GM23248 (cell line): ENCODE results near the gene MSH5. TPM values are rescaled to one million over a fixed set of nuclear protein-coding genes. Genes with fewer than 3 reads are reported as not detected.

Source experiments
- DNase-seq: peaks from one replicate; pipeline ENCODE4 v3.0.0-alpha.2; 2015
- H2AFZ ChIP-seq: fragments of 200-600 bp; sonication (generic); 2 replicates; pipeline ENCODE4 v1.6.1; 2016; ENCODE audit warnings: antibody characterized with exemption
- H3F3A ChIP-seq: fragments of 200-600 bp; sonication (generic); 2 replicates; pipeline ENCODE4 v1.6.1; 2016; ENCODE audit warnings: mild to moderate bottlenecking, antibody characterized with exemption, mixed run types; ENCODE audit not compliant: insufficient read depth
- H3K27ac ChIP-seq: fragments of 200-600 bp; sonication (generic); 2 replicates; pipeline ENCODE4 v1.5.1; 2016; ENCODE audit warnings: mild to moderate bottlenecking
- H3K27me3 ChIP-seq: fragments of 200-600 bp; sonication (generic); replicated peaks from 2 replicates; pipeline ENCODE4 v1.6.1; 2016; ENCODE audit warnings: mild to moderate bottlenecking; ENCODE audit not compliant: insufficient read depth
- H3K36me3 ChIP-seq: fragments of 200-600 bp; sonication (generic); 2 replicates; pipeline ENCODE4 v1.6.1; 2016; ENCODE audit warnings: low read depth, mild to moderate bottlenecking
- H3K4me1 ChIP-seq: fragments of 200-600 bp; sonication (generic); 2 replicates; pipeline ENCODE4 v1.6.1; 2016; ENCODE audit warnings: mild to moderate bottlenecking; ENCODE audit not compliant: insufficient read depth
- H3K4me2 ChIP-seq: fragments of 200-600 bp; sonication (generic); one replicate; pipeline ENCODE4 v1.6.1; 2016; ENCODE audit warnings: mild to moderate bottlenecking; ENCODE audit not compliant: unreplicated experiment
- H3K4me3 ChIP-seq: fragments of 200-600 bp; sonication (generic); 2 replicates; pipeline ENCODE4 v1.5.1; 2016; ENCODE audit warnings: mild to moderate bottlenecking
- H3K79me2 ChIP-seq: fragments of 200-600 bp; sonication (generic); 2 replicates; pipeline ENCODE4 v1.6.1; 2016; ENCODE audit warnings: mild to moderate bottlenecking; ENCODE audit not compliant: insufficient read depth
- H3K9ac ChIP-seq: fragments of 200-600 bp; sonication (generic); 2 replicates; pipeline ENCODE4 v1.6.1; 2016; ENCODE audit warnings: mild to moderate bottlenecking
- H3K9me2 ChIP-seq: fragments of 200-600 bp; sonication (generic); 2 replicates; pipeline ENCODE4 v1.6.1; 2016; ENCODE audit warnings: mixed run types, mild to moderate bottlenecking, moderate library complexity; ENCODE audit not compliant: insufficient read depth
- H3K9me3 ChIP-seq: fragments of 200-600 bp; sonication (generic); one replicate; pipeline ENCODE4 v1.6.1; 2017; ENCODE audit warnings: low read depth
- H4K20me1 ChIP-seq: fragments of 200-600 bp; sonication (generic); 2 replicates; pipeline ENCODE4 v1.6.0; 2016; ENCODE audit not compliant: insufficient read depth
- EZH2 ChIP-seq: fragments of 200-600 bp; sonication (generic); IDR thresholded peaks from 2 replicates; pipeline ENCODE4 v1.6.1; 2018; ENCODE audit warnings: antibody characterized with exemption, mild to moderate bottlenecking; ENCODE audit not compliant: insufficient read depth, poor library complexity, severe bottlenecking
- EZH2phosphoT487 ChIP-seq: fragments of 200-600 bp; sonication (generic); IDR thresholded peaks from 2 replicates; pipeline ENCODE4 v1.6.1; 2018; ENCODE audit warnings: antibody characterized with exemption, moderate library complexity, mild to moderate bottlenecking, low read depth; ENCODE audit not compliant: insufficient read depth
- WGBS, 2 experiments: methylation state at CpG; one replicate each; pipeline ENCODE4 v1.1.6; 2015 to 2017; ENCODE audit warnings: low lambda C conversion rate in 2 of 2, low coverage in 1 of 2; ENCODE audit errors: missing lambda C conversion rate in 2 of 2; 5-methylcytosine and 5-hydroxymethylcytosine counted together
- in situ Hi-C: fragments of 300-500 bp; cut with MboI; formaldehyde crosslinking; loops from 2 replicates; pipeline ENCODE4 v1.15.0; 2020
- polyA plus RNA-seq: library from polyadenylated mRNA; unstranded; fragments of >200 nt; fragmentation: Nextera tagmentation; extraction: Ambion mirVana; gene quantifications from 2 replicates; pipeline ENCODE4 v1.2.1, GENCODE V29; 2016
- total RNA-seq: library from RNA; depleted of rRNA; stranded (reverse); fragments of >200 nt; shearing (Covaris generic); gene quantifications from 2 replicates; pipeline ENCODE4 v1.2.3, GENCODE V29; 2014

The MSH5 gene
- total and polyA plus RNA-seq, 2 experiments from 2014 or later, result 2.9 to 4.3 TPM

DNA sequence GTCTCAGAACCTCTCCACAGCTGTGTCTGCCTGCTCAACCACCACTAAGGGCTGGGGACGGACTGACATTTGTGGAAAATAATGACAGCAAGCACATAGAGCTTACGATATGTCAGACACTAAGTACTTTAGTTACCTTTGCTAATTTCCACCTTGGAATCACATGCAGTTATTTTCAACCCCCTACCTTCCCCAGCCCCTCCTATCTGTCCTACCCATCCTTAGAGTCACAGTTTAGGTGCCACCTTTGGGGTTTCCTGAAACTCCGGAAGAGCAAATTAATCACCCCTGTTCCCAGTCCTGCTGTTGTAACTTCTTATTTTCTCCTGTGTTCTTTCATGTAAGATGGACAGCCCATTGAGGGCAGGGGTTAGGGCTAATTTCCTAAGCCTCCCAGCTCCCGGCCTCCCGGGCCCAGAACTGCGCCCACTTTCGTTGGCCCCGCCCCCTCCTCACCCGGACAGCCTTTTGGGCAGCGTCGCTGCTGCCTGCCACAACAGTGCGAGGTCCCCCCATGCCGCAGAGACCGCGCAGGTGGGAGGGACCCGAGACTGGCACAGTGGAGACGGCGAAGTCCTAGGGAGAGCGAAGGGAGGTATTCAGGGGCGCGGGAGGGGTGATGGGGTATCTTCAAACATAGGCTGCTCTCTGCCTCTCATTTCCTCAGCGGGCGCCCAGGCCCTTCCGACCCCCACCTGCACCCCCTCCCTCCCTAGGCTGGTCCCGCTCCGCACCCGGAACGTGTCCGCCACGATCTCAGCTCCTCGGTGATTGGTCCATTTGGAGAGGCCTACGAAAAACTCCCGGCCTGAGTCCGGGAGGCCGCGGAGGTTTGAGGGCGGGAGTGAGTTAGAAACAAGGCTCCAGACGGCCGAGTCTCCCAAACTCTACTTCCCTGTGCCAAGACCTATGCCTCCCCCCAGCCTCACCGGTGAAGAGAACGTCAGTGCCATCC lies 11.8 kb upstream of the MSH5 start:
- Histone ChIP-seq H3K9me2 (no peaks in the 10 kb centered on the region), H3K4me2 (peak overlapping the region; percentile 87), H3K79me2 (peaks cover 12% of the 10 kb centered on the region), H3F3A (peaks cover 28% of the 10 kb centered on the region), H3K27ac (no peak overlapping the region), H3K4me3 (peak overlapping the region; percentile 75), H2AFZ (peak overlapping the region; percentile 70), H3K36me3 (peaks cover 35% of the 10 kb centered on the region), H4K20me1 (no peaks in the 10 kb centered on the region), H3K9me3 (no peaks in the 10 kb centered on the region), H3K4me1 (peaks cover 6% of the 10 kb centered on the region; the same call in 1 of the 2 replicates), H3K27me3 (no peaks in the 10 kb centered on the region), H3K9ac (peak overlapping the region; percentile 81)
- in situ Hi-C loops, result no loop called here
- TF ChIP-seq EZH2, result no peak
- no peak for TF ChIP-seq EZH2phosphoT487
- DNase-seq, result peak; percentile 57
- 47 to 52% methylated on average over 31 to 41 of the region's 41 CpGs for WGBS, 2 experiments

- peak within 1 kb of the TSS; percentile 81 for H3K9ac ChIP-seq
- H3K27me3 ChIP-seq, result no peaks in the 10 kb centered on the region
- peaks cover 21% of the 10 kb centered on the region for H3K79me2 ChIP-seq
- H3K4me1 ChIP-seq, result peaks cover 13% of the 10 kb centered on the region; the same call in 1 of the 2 replicates
- H3K4me2 ChIP-seq, result peak within 1 kb of the TSS; percentile 87
- DNase-seq, result no peak
- H3K9me3 ChIP-seq, result no peaks in the 10 kb centered on the region
- WGBS, 2 experiments, result 4% methylated on average over 34 to 36 of the region's 36 CpGs
- no peak for TF ChIP-seq EZH2
- no peak for TF ChIP-seq EZH2phosphoT487
- H3F3A ChIP-seq, result peaks cover 32% of the 10 kb centered on the region
- H3K36me3 ChIP-seq, result peaks cover 44% of the 10 kb centered on the region
- H4K20me1 ChIP-seq, result no peaks in the 10 kb centered on the region
- no peaks in the 10 kb centered on the region for H3K9me2 ChIP-seq
- peak within 1 kb of the TSS; percentile 78 for H3K27ac ChIP-seq
- H2AFZ ChIP-seq, result peak within 1 kb of the TSS; percentile 70
- in situ Hi-C loops, result no loop called here
- H3K4me3 ChIP-seq, result peak within 1 kb of the TSS; percentile 75
These were observed 10.9 kb upstream of the MSH5 start, which contains the start of gene DDAH2 for GRCh38 chr6:31728767-31729514. DDAH2 (minus strand) TSS chr6:31729299; CDS start chr6:31729161, 138 bp downstream.

GRCh38 chr6:31729515-31729978 lies 10.3 kb upstream of the MSH5 start:
- no peak for TF ChIP-seq EZH2
- no peak for TF ChIP-seq EZH2phosphoT487
- in situ Hi-C loops, result no loop called here
- DNase-seq, result peak; percentile 96
- Histone ChIP-seq H3K27me3 (no peaks in the 10 kb centered on the region), H3F3A (peaks cover 36% of the 10 kb centered on the region), H3K9me2 (no peaks in the 10 kb centered on the region), H3K9me3 (no peaks in the 10 kb centered on the region), H3K9ac (peak overlapping the region; percentile 81), H3K4me2 (peak overlapping the region; percentile 87), H3K4me3 (peak overlapping the region; percentile 75), H3K79me2 (peaks cover 27% of the 10 kb centered on the region), H3K4me1 (peaks cover 19% of the 10 kb centered on the region), H4K20me1 (no peaks in the 10 kb centered on the region), H3K36me3 (peaks cover 44% of the 10 kb centered on the region), H3K27ac (peak overlapping the region; percentile 78), H2AFZ (peak overlapping the region; percentile 70)
- WGBS, 2 experiments, result 0 to 1% methylated on average over 21 to 29 of the region's 29 CpGs

- in situ Hi-C loops, result no loop called here
- DNase-seq, result peak; percentile 90
- H2AFZ ChIP-seq, result peak overlapping the region; percentile 70
- H3F3A ChIP-seq, result peaks cover 40% of the 10 kb centered on the region
- peak overlapping the region; percentile 81 for H3K9ac ChIP-seq
- H3K4me1 ChIP-seq, result peaks cover 19% of the 10 kb centered on the region
- TF ChIP-seq EZH2 (no peak), EZH2phosphoT487 (no peak)
- no peaks in the 10 kb centered on the region for H3K9me2 ChIP-seq
- no peaks in the 10 kb centered on the region for H3K9me3 ChIP-seq
- H3K27me3 ChIP-seq, result no peaks in the 10 kb centered on the region
- peak overlapping the region; percentile 75 for H3K4me3 ChIP-seq
- 1 to 3% methylated on average over 33 to 40 of the region's 46 CpGs for WGBS, 2 experiments
- peaks cover 33% of the 10 kb centered on the region for H3K79me2 ChIP-seq
- H3K4me2 ChIP-seq, result peak overlapping the region; percentile 87
- H3K36me3 ChIP-seq, result peaks cover 44% of the 10 kb centered on the region
- no peaks in the 10 kb centered on the region for H4K20me1 ChIP-seq
- H3K27ac ChIP-seq, result peak overlapping the region; percentile 78
These were observed 9.7 kb upstream of the MSH5 start for GRCh38 chr6:31729979-31730630.
